H9 (cell line): Measurements from ENCODE around the gene RHBDF1. TPM values are rescaled to one million over a fixed set of nuclear protein-coding genes. Genes with fewer than 3 reads are reported as not detected.

Experiments used
- DNase-seq: peaks from one replicate; pipeline ENCODE4 v3.0.0-alpha.2; 2017
- H2AFZ ChIP-seq: one replicate; pipeline ENCODE4 v1.6.1; 2013; ENCODE audit warnings: mild to moderate bottlenecking, low read length, control low read depth, moderate library complexity
- H2AK5ac ChIP-seq: 2 replicates; pipeline ENCODE4 v1.6.1; 2013; ENCODE audit warnings: low read length, control low read depth, mixed read lengths; ENCODE audit not compliant: insufficient read length
- H2BK120ac ChIP-seq: one replicate; pipeline ENCODE4 v1.6.1; 2013; ENCODE audit warnings: low read depth, mild to moderate bottlenecking, low read length, control low read depth, inconsistent platforms; ENCODE audit not compliant: poor library complexity, severe bottlenecking
- H2BK12ac ChIP-seq: 2 replicates; pipeline ENCODE4 v1.6.1; 2013; ENCODE audit warnings: low read length, control low read depth, mixed read lengths, low read depth; ENCODE audit not compliant: insufficient read length
- H2BK15ac ChIP-seq: 2 replicates; pipeline ENCODE4 v1.6.1; 2013; ENCODE audit warnings: low read depth, low read length, control low read depth
- H2BK20ac ChIP-seq: one replicate; pipeline ENCODE4 v1.6.1; 2013; ENCODE audit warnings: low read depth, mild to moderate bottlenecking, low read length, control low read depth, inconsistent platforms; ENCODE audit not compliant: poor library complexity, severe bottlenecking
- H2BK5ac ChIP-seq: 2 replicates; pipeline ENCODE4 v1.6.1; 2013; ENCODE audit warnings: low read length, control low read depth, mixed read lengths; ENCODE audit not compliant: insufficient read length
- H3K14ac ChIP-seq: 2 replicates; pipeline ENCODE4 v1.6.1; 2013; ENCODE audit warnings: low read length, control low read depth; ENCODE audit not compliant: insufficient read depth
- H3K18ac ChIP-seq: 2 replicates; pipeline ENCODE4 v1.6.1; 2013; ENCODE audit warnings: low read depth, mild to moderate bottlenecking, mixed read lengths, low read length, control low read depth; ENCODE audit not compliant: insufficient read length
- H3K23ac ChIP-seq: 2 replicates; pipeline ENCODE4 v1.6.1; 2013; ENCODE audit warnings: low read length, control low read depth, mixed read lengths, low read depth; ENCODE audit not compliant: insufficient read length
- H3K23me2 ChIP-seq: 2 replicates; pipeline ENCODE4 v1.6.1; 2013; ENCODE audit warnings: low read depth, mild to moderate bottlenecking, mixed read lengths, low read length, control low read depth; ENCODE audit not compliant: insufficient read length, poor library complexity, severe bottlenecking
- H3K27ac ChIP-seq: 2 replicates; pipeline ENCODE4 v1.5.1; 2013; ENCODE audit warnings: low read length, control low read depth, mixed read lengths, low read depth; ENCODE audit not compliant: insufficient read length
- H3K27me3 ChIP-seq: 2 replicates; pipeline ENCODE4 v1.6.1; 2013; ENCODE audit warnings: low read length, control low read depth, inconsistent platforms; ENCODE audit not compliant: insufficient read depth
- H3K4ac ChIP-seq: 2 replicates; pipeline ENCODE4 v1.6.1; 2013; ENCODE audit warnings: low read depth, mild to moderate bottlenecking, control low read depth, inconsistent platforms, low read length, moderate library complexity
- H3K4me1 ChIP-seq: 2 replicates; pipeline ENCODE4 v1.6.1; 2013; ENCODE audit warnings: low read length, control low read depth, inconsistent platforms; ENCODE audit not compliant: insufficient read depth
- H3K4me2 ChIP-seq: 2 replicates; pipeline ENCODE4 v1.6.1; 2013; ENCODE audit warnings: low read length, control low read depth, mixed read lengths; ENCODE audit not compliant: insufficient read length, insufficient read depth
- H3K56ac ChIP-seq: 2 replicates; pipeline ENCODE4 v1.6.1; 2013; ENCODE audit warnings: low read depth, mild to moderate bottlenecking, mixed read lengths, low read length, control low read depth; ENCODE audit not compliant: insufficient read length
- H3K79me1 ChIP-seq: 2 replicates; pipeline ENCODE4 v1.6.1; 2013; ENCODE audit warnings: low read depth, mild to moderate bottlenecking, moderate library complexity, low read length, control low read depth, inconsistent platforms; ENCODE audit not compliant: insufficient read depth, poor library complexity, severe bottlenecking
- H3K79me2 ChIP-seq: 2 replicates; pipeline ENCODE4 v1.6.1; 2013; ENCODE audit warnings: low read length, control low read depth, inconsistent platforms; ENCODE audit not compliant: insufficient read depth
- H3K9ac ChIP-seq: 2 replicates; pipeline ENCODE4 v1.6.1; 2013; ENCODE audit warnings: low read length, control low read depth, mixed read lengths; ENCODE audit not compliant: insufficient read length; ENCODE audit errors: extremely low read depth
- H3K9me3 ChIP-seq: one replicate; pipeline ENCODE4 v1.6.1; 2013; ENCODE audit warnings: low read depth, low read length, inconsistent platforms; ENCODE audit not compliant: control insufficient read depth
- H3T11ph ChIP-seq: one replicate; pipeline ENCODE4 v1.6.1; 2013; ENCODE audit warnings: mild to moderate bottlenecking, low read length, control low read depth, inconsistent platforms
- H4K20me1 ChIP-seq: one replicate; pipeline ENCODE4 v1.6.1; 2013; ENCODE audit not compliant: control insufficient read depth, insufficient read length, insufficient read depth
- H4K5ac ChIP-seq: 2 replicates; pipeline ENCODE4 v1.6.1; 2013; ENCODE audit warnings: low read depth, mild to moderate bottlenecking, mixed read lengths, low read length, control low read depth; ENCODE audit not compliant: insufficient read length
- H4K8ac ChIP-seq: replicated peaks from 2 replicates; pipeline ENCODE4 v1.6.1; 2013; ENCODE audit warnings: low read length, control low read depth, mixed read lengths, low read depth; ENCODE audit not compliant: insufficient read length
- H4K91ac ChIP-seq: 2 replicates; pipeline ENCODE4 v1.6.1; 2013; ENCODE audit warnings: low read depth, mild to moderate bottlenecking, moderate library complexity, mixed read lengths, low read length, control low read depth; ENCODE audit not compliant: insufficient read length
- H3K27ac Mint-ChIP-seq, 3 experiments: 2 replicates in 2 of 3; 3 replicates in 1 of 3; pipeline ENCODE4 v1.8.0; 2020 to 2021; ENCODE audit warnings: mixed read lengths in 3 of 3, mild to moderate bottlenecking in 1 of 3, moderate library complexity in 1 of 3
- H3K27me3 Mint-ChIP-seq: 2 replicates; pipeline ENCODE4 v1.8.0; 2021; ENCODE audit warnings: low read depth, mild to moderate bottlenecking, moderate library complexity, mixed read lengths
- H3K36me3 Mint-ChIP-seq, 3 experiments: 2 replicates in 2 of 3; 3 replicates in 1 of 3; pipeline ENCODE4 v1.8.0; 2020 to 2021; ENCODE audit warnings: low read depth in 3 of 3, mixed read lengths in 3 of 3; ENCODE audit not compliant: insufficient read depth in 1 of 3
- H3K4me1 Mint-ChIP-seq, 2 experiments: 2 replicates each; pipeline ENCODE4 v1.8.0; 2020; ENCODE audit warnings: mixed read lengths in 2 of 2
- H3K4me3 Mint-ChIP-seq, 2 experiments: 2 replicates in 1 of 2; 3 replicates in 1 of 2; pipeline ENCODE4 v1.8.0; 2020 to 2021; ENCODE audit warnings: mild to moderate bottlenecking in 2 of 2, mixed read lengths in 2 of 2, moderate library complexity in 1 of 2
- H3K9me3 Mint-ChIP-seq, 2 experiments: 2 replicates in 1 of 2; 3 replicates in 1 of 2; pipeline ENCODE4 v1.8.0; 2020; ENCODE audit warnings: mild to moderate bottlenecking in 2 of 2, mixed read lengths in 2 of 2, moderate library complexity in 1 of 2
- CTCF ChIP-seq: fragments of 200-600 bp; sonication (generic); conservative IDR thresholded peaks from 3 replicates; pipeline ENCODE4 v1.8.0; 2021; ENCODE audit warnings: antibody characterized with exemption, mild to moderate bottlenecking
- WGBS: extraction: QIAGEN DNeasy Blood & Tissue Kit; methylation state at CpG from one replicate; pipeline ENCODE4 v1.1.7; 2013; ENCODE audit warnings: missing lambda C conversion rate, low lambda C conversion rate, mixed read lengths; ENCODE audit not compliant: insufficient read length; ENCODE audit errors: extremely low coverage; 5-methylcytosine and 5-hydroxymethylcytosine counted together
- total RNA-seq: library from RNA; stranded (reverse); gene quantifications from 2 replicates; pipeline ENCODE4 v1.2.1, GENCODE V29; 2021

The RHBDF1 gene
- total RNA-seq, 1 experiment from 2014 or later = 34.6 TPM

DNA sequence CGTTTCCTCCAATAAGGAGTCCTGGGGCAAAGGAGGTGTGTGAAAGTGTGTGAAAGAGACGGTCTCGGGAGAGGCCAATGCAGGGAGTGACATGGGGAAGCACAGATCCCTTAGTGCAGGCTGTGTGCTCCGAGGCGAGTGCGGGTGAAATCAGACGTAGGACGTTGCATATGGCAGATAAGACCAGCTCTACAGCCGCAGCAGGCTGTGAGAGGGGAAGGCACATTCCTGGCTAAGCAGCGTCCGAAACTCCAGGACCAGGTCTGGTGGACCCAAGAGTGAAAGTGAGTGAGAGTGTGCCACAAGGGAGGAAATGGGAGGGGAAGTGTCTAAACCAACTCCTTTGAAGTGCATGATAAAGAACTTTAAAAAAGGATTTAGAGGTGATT lies 30.4 kb downstream of the RHBDF1 start:
- no peak overlapping the region for H3K4ac ChIP-seq
- H2BK5ac ChIP-seq = no peak overlapping the region
- no peak overlapping the region for H2BK15ac ChIP-seq
- H2BK120ac ChIP-seq = no peak overlapping the region
- H4K20me1 ChIP-seq = no peaks in the 10 kb centered on the region
- H3T11ph ChIP-seq = no peak overlapping the region
- no peak for DNase-seq
- no peak overlapping the region for H4K5ac ChIP-seq
- H3K14ac ChIP-seq = no peak overlapping the region
- no peaks in the 10 kb centered on the region for H3K27me3 ChIP-seq
- Mint-ChIP-seq H3K27me3 (peaks cover 1% of the 10 kb centered on the region), H3K4me1 (no peaks in the 10 kb centered on the region), H3K36me3 (peaks cover 58 to 79% (median 74%) of the 10 kb centered on the region in 3 experiments), H3K9me3 (peaks cover 9 to 14% of the 10 kb centered on the region in 2 experiments; a peak in 4 of 5 replicates), H3K4me3 (no peak overlapping the region), H3K27ac (peak overlapping the region in 1 of 3 experiments; percentile 6; a peak in 1 of 7 replicates)
- H3K23ac ChIP-seq = no peak overlapping the region
- H3K23me2 ChIP-seq = no peaks in the 10 kb centered on the region
- H3K9ac ChIP-seq = no peak overlapping the region
- no CpG with 5 or more reads among the region's 11 CpGs for WGBS
- peaks cover 12% of the 10 kb centered on the region for H3K9me3 ChIP-seq
- no peaks in the 10 kb centered on the region for H3K79me2 ChIP-seq
- no peak overlapping the region for H3K56ac ChIP-seq
- no peak overlapping the region for H3K27ac ChIP-seq
- H2AFZ ChIP-seq = no peak overlapping the region
- no peak overlapping the region for H2AK5ac ChIP-seq
- H2BK12ac ChIP-seq = no peak overlapping the region
- TF ChIP-seq CTCF = no peak
- H3K79me1 ChIP-seq = no peaks in the 10 kb centered on the region
- H4K8ac ChIP-seq = no peak overlapping the region
- no peaks in the 10 kb centered on the region for H3K4me1 ChIP-seq
- H2BK20ac ChIP-seq = no peak overlapping the region
- H3K4me2 ChIP-seq = no peak overlapping the region
- no peak overlapping the region for H3K18ac ChIP-seq
- H4K91ac ChIP-seq = no peak overlapping the region
